GM23338 (cell line): ENCODE results near the gene OR6N1.

Experiments used
- EZH2 ChIP-seq: fragments of 200-600 bp; sonication (generic); IDR thresholded peaks from one replicate; pipeline ENCODE4 v1.8.0; 2017; ENCODE audit warnings: antibody characterized with exemption, mild to moderate bottlenecking, low read depth; ENCODE audit not compliant: unreplicated experiment
- EZH2phosphoT487 ChIP-seq: fragments of 200-600 bp; sonication (generic); IDR thresholded peaks from one replicate; pipeline ENCODE4 v1.8.1; 2018; ENCODE audit warnings: antibody characterized with exemption; ENCODE audit not compliant: unreplicated experiment
- NANOG ChIP-seq: IDR thresholded peaks from 2 replicates; pipeline ENCODE4 v1.6.1; 2016; ENCODE audit warnings: antibody characterized with exemption, borderline replicate concordance
- POLR2AphosphoS5 ChIP-seq: IDR thresholded peaks from 2 replicates; pipeline ENCODE4 v1.6.1; 2016; ENCODE audit warnings: antibody characterized with exemption, low read depth
- STAT1 ChIP-seq: IDR thresholded peaks from one replicate; pipeline ENCODE4 v1.6.1; 2016; ENCODE audit warnings: antibody characterized with exemption; ENCODE audit not compliant: unreplicated experiment
- TF ChIP-seq, protein P1 (sequence below), 2 experiments: fragments of 200-600 bp in 1 of 2; sonication (generic) in 1 of 2; conservative IDR thresholded peaks; 2 replicates each; pipeline versions ENCODE4 v1.5.1 to v1.6.1; 2016 to 2017; ENCODE audit warnings: antibody characterized with exemption in 2 of 2, low read depth in 2 of 2, mild to moderate bottlenecking in 2 of 2, moderate library complexity in 1 of 2
- TF ChIP-seq, protein P2 (sequence below): IDR thresholded peaks from one replicate; pipeline ENCODE4 v1.6.1; 2018; ENCODE audit warnings: antibody characterized with exemption; ENCODE audit not compliant: unreplicated experiment
- TF ChIP-seq, protein P3 (sequence below): IDR thresholded peaks from 2 replicates; pipeline ENCODE4 v1.6.1; 2016; ENCODE audit warnings: antibody characterized with exemption

DNA sequence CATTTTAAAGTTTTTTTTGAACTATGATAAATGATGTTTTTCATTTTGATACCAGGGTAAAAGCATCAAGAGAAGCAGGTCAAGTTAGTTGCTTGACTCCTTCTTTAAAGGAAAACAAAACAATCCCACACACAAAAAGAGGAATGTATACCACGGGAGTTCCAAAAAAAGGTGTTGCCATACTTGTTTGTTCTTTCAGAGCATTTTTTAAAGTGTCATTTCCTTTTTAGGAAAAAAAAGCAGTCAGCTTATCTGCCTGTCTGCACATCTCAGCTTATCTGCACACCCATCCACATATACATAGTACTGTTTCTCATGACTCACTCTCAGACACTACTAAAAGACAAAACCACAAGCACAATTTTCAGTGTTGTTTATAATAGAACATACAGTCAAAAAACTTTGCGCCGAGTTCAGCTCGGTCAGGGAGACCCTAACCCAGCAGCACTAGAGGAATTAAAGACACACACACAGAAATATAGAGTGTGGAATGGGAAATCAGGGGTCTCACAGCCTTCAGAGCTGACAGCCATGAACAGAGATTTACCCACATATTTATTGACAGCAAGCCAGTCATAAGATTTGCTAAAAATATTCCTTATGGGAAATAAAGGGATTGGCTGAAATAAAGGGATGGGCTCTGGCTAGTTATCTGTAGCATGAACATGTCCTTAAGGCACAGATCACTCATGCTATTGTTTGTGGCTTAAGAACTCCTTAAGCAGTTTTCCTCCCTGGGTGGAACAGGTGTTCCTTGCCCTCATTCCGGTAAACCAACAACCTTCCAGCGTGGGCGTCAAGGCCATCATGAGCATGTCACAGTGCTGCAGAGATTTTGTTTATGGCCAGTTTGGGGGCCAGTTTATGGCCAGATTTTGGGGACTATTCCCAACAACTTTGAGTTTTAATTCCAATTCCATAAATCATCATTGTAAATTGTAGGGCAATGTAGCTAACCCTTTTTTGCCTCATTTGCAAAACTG, 47.8 kb upstream of the OR6N1 start:
- TF ChIP-seq EZH2phosphoT487 (no peak), EZH2 (no peak), POLR2AphosphoS5 (no peak), NANOG (no peak), STAT1 (no peak)
- TF ChIP-seq, protein P1, sequence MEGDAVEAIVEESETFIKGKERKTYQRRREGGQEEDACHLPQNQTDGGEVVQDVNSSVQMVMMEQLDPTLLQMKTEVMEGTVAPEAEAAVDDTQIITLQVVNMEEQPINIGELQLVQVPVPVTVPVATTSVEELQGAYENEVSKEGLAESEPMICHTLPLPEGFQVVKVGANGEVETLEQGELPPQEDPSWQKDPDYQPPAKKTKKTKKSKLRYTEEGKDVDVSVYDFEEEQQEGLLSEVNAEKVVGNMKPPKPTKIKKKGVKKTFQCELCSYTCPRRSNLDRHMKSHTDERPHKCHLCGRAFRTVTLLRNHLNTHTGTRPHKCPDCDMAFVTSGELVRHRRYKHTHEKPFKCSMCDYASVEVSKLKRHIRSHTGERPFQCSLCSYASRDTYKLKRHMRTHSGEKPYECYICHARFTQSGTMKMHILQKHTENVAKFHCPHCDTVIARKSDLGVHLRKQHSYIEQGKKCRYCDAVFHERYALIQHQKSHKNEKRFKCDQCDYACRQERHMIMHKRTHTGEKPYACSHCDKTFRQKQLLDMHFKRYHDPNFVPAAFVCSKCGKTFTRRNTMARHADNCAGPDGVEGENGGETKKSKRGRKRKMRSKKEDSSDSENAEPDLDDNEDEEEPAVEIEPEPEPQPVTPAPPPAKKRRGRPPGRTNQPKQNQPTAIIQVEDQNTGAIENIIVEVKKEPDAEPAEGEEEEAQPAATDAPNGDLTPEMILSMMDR (conservative IDR thresholded peaks at IDR 0.05; ENCODE audit: low read depth in 2 of 2), result no peak
- TF ChIP-seq, protein P2, sequence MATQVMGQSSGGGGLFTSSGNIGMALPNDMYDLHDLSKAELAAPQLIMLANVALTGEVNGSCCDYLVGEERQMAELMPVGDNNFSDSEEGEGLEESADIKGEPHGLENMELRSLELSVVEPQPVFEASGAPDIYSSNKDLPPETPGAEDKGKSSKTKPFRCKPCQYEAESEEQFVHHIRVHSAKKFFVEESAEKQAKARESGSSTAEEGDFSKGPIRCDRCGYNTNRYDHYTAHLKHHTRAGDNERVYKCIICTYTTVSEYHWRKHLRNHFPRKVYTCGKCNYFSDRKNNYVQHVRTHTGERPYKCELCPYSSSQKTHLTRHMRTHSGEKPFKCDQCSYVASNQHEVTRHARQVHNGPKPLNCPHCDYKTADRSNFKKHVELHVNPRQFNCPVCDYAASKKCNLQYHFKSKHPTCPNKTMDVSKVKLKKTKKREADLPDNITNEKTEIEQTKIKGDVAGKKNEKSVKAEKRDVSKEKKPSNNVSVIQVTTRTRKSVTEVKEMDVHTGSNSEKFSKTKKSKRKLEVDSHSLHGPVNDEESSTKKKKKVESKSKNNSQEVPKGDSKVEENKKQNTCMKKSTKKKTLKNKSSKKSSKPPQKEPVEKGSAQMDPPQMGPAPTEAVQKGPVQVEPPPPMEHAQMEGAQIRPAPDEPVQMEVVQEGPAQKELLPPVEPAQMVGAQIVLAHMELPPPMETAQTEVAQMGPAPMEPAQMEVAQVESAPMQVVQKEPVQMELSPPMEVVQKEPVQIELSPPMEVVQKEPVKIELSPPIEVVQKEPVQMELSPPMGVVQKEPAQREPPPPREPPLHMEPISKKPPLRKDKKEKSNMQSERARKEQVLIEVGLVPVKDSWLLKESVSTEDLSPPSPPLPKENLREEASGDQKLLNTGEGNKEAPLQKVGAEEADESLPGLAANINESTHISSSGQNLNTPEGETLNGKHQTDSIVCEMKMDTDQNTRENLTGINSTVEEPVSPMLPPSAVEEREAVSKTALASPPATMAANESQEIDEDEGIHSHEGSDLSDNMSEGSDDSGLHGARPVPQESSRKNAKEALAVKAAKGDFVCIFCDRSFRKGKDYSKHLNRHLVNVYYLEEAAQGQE, result no peak
- TF ChIP-seq, protein P3, sequence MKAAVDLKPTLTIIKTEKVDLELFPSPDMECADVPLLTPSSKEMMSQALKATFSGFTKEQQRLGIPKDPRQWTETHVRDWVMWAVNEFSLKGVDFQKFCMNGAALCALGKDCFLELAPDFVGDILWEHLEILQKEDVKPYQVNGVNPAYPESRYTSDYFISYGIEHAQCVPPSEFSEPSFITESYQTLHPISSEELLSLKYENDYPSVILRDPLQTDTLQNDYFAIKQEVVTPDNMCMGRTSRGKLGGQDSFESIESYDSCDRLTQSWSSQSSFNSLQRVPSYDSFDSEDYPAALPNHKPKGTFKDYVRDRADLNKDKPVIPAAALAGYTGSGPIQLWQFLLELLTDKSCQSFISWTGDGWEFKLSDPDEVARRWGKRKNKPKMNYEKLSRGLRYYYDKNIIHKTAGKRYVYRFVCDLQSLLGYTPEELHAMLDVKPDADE, result no peak
